Measurements from ENCODE around the gene IRAK2.

- TF ChIP-seq CTCF (IDR thresholded peaks at IDR 0.05) = no peak
- no peak for TF ChIP-seq EP300 (IDR thresholded peaks at IDR 0.05)
Measured at GRCh38 chr3:10245081-10245712, 80.5 kb downstream of the IRAK2 start.
